NT2/D1 (cell line): Measurements from ENCODE around the gene ABCG1.

Source experiments
- YY1 ChIP-seq: IDR thresholded peaks from 2 replicates; pipeline ENCODE4 v1.6.1; 2011; ENCODE audit not compliant: insufficient read length, insufficient read depth
- ZNF274 ChIP-seq: IDR thresholded peaks from 2 replicates; pipeline ENCODE4 v1.6.1; 2011; ENCODE audit warnings: mild to moderate bottlenecking, low read depth, low read length

- TF ChIP-seq ZNF274 = no peak
- no peak for TF ChIP-seq YY1
Observed at GRCh38 chr21:42336054-42336453, 117.1 kb downstream of the ABCG1 start.
